ENCODE data around the gene CPNE8. TPM values are rescaled to one million over a fixed set of nuclear protein-coding genes. Genes with fewer than 3 reads are reported as not detected.

The CPNE8 gene
- total RNA-seq, 2 experiments from 2014 or later, result 1.4 to 1.7 TPM

GRCh38 chr12:38884666-38885065 is 20.7 kb downstream of the CPNE8 start:
- Mint-ChIP-seq H3K36me3 (ENCODE audit: low read depth) (no peaks in the 10 kb centered on the region), H3K4me3 (no peak overlapping the region), H3K9me3 (no peaks in the 10 kb centered on the region), H3K27ac (no peak overlapping the region), H3K27me3 (no peaks in the 10 kb centered on the region), H3K4me1 (ENCODE audit: low read depth) (no peaks in the 10 kb centered on the region)
- POLR2A ChIA-PET, result no interaction called here
- ATAC-seq, result no peak
- DNase-seq, result no peak
- CTCF ChIA-PET, result no interaction called here
- TF ChIP-seq, protein P1, sequence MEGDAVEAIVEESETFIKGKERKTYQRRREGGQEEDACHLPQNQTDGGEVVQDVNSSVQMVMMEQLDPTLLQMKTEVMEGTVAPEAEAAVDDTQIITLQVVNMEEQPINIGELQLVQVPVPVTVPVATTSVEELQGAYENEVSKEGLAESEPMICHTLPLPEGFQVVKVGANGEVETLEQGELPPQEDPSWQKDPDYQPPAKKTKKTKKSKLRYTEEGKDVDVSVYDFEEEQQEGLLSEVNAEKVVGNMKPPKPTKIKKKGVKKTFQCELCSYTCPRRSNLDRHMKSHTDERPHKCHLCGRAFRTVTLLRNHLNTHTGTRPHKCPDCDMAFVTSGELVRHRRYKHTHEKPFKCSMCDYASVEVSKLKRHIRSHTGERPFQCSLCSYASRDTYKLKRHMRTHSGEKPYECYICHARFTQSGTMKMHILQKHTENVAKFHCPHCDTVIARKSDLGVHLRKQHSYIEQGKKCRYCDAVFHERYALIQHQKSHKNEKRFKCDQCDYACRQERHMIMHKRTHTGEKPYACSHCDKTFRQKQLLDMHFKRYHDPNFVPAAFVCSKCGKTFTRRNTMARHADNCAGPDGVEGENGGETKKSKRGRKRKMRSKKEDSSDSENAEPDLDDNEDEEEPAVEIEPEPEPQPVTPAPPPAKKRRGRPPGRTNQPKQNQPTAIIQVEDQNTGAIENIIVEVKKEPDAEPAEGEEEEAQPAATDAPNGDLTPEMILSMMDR (IDR thresholded peaks at IDR 0.05), result no peak
- intact Hi-C loops (cut with micrococcal nuclease), result no loop called here

- H3K27me3 Mint-ChIP-seq, result no peaks in the 10 kb centered on the region
- H3K27ac Mint-ChIP-seq, result no peak overlapping the region
- no peaks in the 10 kb centered on the region for H3K4me1 Mint-ChIP-seq (ENCODE audit: low read depth)
- no peaks in the 10 kb centered on the region for H3K36me3 Mint-ChIP-seq (ENCODE audit: low read depth)
- no peak for DNase-seq
- CTCF ChIA-PET, result no interaction called here
- no peak overlapping the region for H3K4me3 Mint-ChIP-seq
- no peaks in the 10 kb centered on the region for H3K9me3 Mint-ChIP-seq
- TF ChIP-seq, protein P1 (IDR thresholded peaks at IDR 0.05), result no peak
- intact Hi-C loops (cut with micrococcal nuclease), result no loop called here
- POLR2A ChIA-PET, result no interaction called here
- no peak for ATAC-seq
These were observed 21.7 kb downstream of the CPNE8 start for GRCh38 chr12:38883629-38884134.

DNA sequence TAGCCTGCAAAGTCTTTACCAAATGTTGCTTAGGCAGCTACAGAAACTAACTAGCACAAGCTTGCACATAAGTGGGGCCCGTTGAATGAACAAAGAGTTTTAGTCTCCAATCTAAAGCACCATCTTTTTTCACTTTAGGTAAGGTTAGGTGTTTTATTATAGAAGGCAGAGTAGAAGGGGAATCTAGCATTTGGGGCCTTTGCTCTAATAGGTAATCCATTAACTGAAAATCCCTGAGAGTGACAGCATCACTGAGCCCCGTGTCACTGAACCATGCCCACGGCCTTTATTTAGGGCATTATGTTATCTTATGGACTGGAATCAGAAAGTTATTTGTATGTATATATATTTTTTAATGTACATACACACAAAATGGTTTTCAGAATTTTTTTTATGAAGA is 25.1 kb downstream of the CPNE8 start:
- Mint-ChIP-seq H3K27me3 (no peaks in the 10 kb centered on the region), H3K4me1 (ENCODE audit: low read depth) (no peaks in the 10 kb centered on the region), H3K27ac (no peak overlapping the region), H3K36me3 (ENCODE audit: low read depth) (no peaks in the 10 kb centered on the region), H3K9me3 (no peaks in the 10 kb centered on the region), H3K4me3 (no peak overlapping the region)
- ChIA-PET CTCF (no interaction called here), POLR2A (no interaction called here)
- TF ChIP-seq, protein P1 (IDR thresholded peaks at IDR 0.05), result no peak
- DNase-seq, result no peak
- no peak for ATAC-seq
- intact Hi-C loops (cut with micrococcal nuclease), result no loop called here

GRCh38 chr12:38878986-38879385 is 26.4 kb downstream of the CPNE8 start:
- H3K27ac Mint-ChIP-seq, result no peak overlapping the region
- H3K36me3 Mint-ChIP-seq (ENCODE audit: low read depth), result no peaks in the 10 kb centered on the region
- ChIA-PET POLR2A (no interaction called here), CTCF (no interaction called here)
- intact Hi-C loops (cut with micrococcal nuclease), result no loop called here
- DNase-seq (no peak), ATAC-seq (no peak)
- H3K27me3 Mint-ChIP-seq, result no peaks in the 10 kb centered on the region
- H3K9me3 Mint-ChIP-seq, result no peaks in the 10 kb centered on the region
- no peaks in the 10 kb centered on the region for H3K4me1 Mint-ChIP-seq (ENCODE audit: low read depth)
- no peak overlapping the region for H3K4me3 Mint-ChIP-seq
- TF ChIP-seq, protein P1 (IDR thresholded peaks at IDR 0.05), result no peak

DNA sequence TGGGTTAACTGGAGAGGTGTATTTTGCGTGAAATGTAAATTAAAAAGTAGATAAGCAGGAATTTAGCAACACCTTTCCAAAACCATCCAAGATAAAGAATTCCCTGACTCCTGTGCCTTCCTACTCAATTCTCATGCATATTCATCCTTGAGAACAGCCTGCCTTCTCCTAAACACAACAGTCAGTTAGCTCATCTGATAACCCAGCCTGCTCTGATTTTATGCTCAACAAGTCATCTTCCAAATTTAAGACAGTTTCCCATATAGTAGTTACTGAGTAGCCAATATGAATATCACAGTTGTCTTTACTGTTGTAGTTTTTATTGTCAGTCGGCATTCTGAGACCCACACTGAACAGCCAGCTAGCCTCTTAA is 27.1 kb downstream of the CPNE8 start:
- ChIA-PET CTCF (no interaction called here), POLR2A (no interaction called here)
- Mint-ChIP-seq H3K4me3 (no peak overlapping the region), H3K4me1 (ENCODE audit: low read depth) (no peaks in the 10 kb centered on the region), H3K36me3 (ENCODE audit: low read depth) (no peaks in the 10 kb centered on the region), H3K27me3 (no peaks in the 10 kb centered on the region), H3K27ac (no peak overlapping the region), H3K9me3 (no peaks in the 10 kb centered on the region)
- no peak for ATAC-seq
- intact Hi-C loops (cut with micrococcal nuclease), result no loop called here
- TF ChIP-seq, protein P1 (IDR thresholded peaks at IDR 0.05), result no peak
- DNase-seq, result no peak

All from activated CD8-positive, alpha-beta T cell treated with anti-CD3 and anti-CD28 coated beads for 36 hours (primary cell).